HG03280 (cell line): ENCODE measurements around the gene FCN1.

ENCODE experiments used
- ATAC-seq: cut with Tn5 transposase; IDR thresholded peaks from one replicate; pipeline ENCODE4 v1.9.1; 2021; ENCODE audit warnings: mild to moderate bottlenecking, moderate library complexity; ENCODE audit not compliant: unreplicated experiment

Gene FCN1

DNA sequence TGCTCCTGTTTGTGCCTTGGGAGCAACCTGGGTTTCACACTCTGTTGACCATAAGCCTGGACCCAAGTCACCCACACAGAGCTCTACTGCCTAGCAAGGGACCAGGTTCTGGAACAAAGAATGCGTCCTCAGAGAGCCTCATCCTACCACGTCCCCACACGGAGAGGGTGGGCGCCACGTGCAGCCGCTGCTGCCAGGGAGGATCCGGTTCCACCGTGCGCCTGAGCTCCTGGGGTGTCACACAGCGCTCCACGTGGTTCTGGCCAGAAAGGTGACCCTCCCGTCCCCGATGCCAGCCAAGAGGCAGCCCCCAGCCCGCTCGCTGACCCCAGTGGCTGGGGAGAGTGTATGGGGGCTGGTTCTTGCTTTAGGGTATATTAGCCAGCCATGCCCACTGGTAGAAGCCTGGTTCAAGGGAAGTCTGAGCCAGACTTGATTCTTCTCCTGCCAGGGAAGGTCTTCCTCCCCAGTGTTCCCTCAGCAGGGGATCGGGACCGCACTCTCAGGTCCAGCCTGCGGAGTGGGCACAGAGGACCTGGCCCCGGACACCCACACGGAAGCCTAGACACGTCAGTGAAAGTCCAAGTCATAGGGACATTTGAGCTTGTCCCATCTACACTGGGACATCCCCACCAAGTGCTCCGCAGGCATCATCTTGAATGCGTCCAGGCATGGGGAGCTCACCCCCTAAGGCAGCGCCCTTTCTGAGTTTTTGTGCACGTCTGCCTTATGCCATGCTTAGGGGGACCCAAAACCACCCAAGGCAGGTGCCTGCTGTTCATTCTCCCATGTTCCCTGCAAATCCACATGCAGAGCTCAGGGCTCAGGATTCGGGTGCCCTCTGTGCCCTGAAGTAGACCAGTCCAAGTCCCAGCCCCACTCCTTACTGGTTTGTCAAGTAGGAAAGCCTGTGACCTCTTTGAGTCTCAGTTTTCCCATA lies 2.4 kb downstream of the FCN1 start:
- no peak for ATAC-seq

DNA sequence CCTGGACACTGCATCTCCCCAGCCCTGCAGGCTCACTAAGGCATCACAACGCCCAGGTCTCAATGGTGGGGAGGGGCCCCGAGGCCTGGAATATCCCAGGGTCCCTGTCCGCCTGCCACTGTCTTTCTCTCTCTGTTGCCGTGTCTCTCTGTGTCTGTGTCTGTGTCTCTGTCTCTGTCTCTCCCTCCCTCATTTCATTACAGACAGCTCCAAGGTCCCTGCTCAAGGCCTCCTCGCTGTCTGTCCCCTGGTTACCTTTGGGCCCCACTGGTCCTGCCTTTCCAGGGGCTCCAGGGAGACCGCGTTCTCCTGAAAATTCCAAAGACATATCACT lies 3.2 kb downstream of the FCN1 start:
- ATAC-seq = no peak

DNA sequence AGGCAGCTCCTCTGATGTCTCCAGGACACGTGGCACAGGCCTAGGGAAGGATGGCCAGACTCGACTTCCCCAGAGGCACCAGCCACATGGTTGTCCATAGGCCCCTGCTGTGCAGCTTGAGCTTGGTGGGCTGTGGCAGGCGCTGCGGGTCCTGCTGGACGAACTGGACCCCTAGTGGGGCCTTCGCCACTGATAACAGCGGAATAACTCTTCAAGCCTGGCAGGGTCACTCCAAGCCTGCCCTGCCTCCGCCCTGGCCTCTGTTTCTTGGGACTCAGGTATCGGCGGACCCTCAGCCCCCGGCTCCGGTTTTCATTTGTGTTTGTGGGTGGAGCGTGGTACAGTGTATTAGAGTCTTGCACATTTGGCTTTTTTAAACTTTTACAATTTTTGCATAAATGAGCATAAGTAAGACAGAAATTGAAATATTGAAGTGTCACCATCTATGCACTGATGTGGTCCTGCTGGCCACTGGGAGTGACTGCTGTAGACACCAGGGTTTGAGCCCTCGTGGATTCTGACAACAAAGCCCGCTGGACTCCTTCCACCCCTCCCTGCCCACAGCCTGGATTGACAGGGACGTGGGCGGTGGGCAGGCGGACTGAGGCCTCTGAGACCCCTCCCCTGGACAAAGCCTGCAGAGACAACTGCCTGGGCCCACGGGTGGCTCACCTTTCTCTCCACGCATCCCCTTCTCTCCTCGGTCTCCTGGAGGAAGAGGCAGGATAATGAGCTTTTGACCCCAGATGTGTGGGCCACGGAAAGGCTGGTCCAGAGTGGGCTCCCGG lies 3.8 kb downstream of the FCN1 start:
- no peak for ATAC-seq

DNA sequence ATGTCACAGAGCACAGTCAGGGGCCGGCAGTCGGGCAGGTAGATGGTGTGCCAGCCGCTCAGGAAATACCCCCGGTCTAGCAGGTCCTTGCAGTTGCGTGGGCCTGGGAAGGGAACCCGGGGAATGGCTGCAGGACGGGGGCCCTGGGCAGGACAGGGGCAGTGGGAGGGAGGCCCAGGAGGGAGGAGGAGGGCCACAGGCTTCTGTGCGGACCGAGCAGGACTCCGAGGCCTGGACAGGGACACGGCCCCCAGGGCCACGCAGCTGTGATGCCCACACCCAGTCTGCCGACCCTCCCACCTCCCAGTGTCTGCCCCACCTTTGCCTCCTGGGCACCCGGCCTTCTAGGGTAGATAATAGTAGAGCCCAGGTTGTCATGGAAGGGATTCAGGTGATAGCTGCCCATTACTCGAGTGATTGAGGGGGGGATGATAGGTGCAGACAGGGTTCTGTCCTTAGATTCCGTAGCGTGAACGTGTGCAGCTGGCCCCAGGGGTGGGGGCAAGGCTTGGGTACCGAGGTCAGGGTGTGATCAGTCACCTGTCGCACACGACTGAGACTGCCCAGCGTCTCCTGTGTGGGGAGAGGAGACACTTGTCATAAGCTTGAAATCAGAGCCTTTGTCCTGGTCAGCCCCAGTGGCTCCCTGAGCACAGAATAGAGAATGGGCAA lies 4.5 kb downstream of the FCN1 start:
- no peak for ATAC-seq

DNA sequence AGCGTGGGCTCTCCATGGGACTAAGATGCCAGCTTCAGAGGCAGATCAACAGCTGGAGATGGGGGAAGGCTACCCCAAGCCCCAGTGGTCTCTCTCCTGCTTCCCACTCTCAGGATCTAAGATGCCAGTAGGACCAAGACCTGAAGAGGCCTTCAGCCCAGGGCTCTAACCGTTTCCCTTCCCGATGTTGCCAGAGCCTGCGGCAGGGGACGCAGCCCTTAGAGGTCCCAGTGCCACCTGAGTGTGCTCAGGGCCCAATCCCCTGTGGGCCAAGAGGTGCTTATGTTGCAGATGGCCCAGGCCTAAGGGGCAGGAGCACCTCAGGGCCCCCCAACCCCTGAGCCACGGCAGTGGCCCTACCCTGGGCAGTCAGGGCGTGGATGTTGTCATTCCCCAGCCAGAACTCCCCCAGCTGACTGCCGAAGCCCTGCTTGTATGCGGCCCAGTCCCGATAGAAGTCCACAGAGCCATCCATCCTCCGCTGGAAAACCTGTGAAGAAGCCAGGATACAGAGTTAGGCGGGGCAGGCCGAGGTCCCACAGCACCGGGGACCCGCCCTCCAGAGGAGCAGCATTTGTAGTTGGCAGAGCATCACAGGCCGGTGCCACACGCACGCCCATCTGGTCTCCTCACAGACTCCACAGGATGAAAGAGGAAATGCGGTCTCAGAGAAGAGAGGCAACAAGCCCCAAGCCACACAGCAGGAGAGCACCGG lies 5.4 kb downstream of the FCN1 start:
- no peak for ATAC-seq

DNA sequence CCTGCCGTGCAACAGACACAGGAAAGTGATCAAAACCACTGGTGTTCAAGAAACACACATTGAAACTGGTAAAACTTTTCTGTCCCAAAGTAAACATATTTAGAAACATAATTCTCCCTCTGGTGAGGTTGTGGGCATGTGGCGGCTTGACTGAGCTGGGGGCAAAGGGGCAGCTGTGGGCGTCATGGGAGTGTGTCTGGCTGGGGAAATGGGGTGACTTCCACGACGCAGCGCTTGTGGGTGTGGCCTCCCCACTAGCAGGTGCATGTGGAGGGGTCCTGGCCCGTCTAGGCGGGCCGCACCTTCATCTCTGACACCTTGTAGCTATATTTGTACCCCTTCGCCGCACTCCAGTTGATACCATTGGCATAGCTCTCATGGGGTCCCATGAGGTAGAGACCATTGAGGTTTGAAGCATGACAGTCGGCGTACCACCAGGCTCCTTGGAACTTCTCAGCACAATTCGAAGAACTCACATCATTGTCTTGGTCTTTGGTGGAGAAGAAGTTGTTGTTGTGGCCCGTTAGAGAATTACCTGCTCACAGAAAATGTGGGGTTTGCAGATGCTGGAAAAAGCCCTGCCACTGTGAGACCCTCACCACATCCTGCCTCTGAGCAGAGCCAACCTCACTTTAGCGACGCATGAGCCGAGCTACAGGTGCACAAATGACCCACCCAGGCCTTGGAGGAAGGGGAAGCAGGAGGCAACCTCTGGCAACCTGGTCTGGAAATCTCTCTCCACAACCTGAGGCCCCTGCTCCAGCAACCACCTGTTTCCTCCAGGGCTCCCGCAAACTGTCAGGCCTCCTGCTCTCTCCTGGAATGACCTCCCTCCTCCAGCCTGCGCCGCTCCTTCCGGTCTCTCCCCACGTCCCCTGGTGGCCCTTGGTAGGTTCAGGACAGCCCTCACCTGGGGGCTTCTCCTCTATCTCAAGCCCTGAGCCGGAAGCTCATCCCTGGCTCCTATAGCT lies 7.9 kb downstream of the FCN1 start:
- ATAC-seq = no peak

DNA sequence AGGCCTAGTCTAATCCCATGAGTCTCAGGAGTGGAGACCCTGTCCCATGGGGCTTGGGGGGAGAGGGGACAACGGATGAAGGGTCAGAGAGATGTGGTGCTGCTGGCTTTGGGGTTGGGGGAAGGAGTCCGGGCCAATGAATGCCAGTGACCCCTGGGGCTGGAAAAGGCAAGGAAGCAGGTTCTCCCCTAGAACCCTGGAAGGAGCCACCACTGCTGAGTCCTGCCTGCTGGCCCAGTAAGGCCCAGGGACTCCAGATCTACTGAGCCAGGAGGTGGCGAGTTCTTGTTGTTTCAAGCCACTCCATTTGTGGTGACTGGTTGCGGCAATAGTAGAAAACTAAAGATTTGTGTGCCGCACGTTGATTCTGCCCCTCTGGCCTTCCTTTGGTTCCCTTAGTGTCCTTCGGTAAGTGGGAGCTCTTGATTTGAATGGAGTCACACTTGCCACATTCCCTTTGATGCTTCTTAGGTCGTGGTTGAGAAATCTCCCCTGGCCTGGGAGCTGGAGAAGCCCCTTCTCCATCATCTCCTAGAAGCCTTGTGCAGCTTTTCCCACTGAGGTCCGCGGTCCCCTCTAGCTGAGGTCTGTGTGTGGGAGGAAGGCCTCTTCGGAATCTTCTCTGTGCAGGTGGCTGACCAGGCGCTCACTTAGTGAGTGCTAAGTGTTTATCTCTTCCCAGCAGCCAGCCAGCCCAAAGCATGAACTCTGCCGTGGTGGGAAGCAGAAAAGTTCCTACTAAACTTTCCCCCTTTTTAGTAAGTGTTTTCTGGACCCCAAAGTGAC lies 9.0 kb downstream of the FCN1 start:
- ATAC-seq = no peak

DNA sequence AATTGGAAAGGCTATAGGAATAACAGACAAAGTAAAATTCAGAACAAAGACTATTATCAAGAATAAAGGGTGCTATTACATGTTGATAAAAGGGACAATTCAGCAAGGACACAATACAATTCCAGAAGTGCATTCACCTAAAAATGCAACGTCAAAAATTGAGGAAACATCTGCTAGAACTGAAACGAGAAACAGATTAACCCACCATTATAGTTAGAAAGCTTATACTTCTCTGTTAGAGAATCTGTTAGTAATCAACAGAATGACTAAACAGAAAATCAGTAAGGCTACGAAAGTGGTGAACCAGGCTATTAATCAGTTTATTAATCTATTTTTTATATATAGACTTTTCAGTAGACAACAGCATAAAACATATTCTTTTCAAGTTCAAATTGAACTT lies 14.8 kb downstream of the FCN1 start:
- no peak for ATAC-seq

DNA sequence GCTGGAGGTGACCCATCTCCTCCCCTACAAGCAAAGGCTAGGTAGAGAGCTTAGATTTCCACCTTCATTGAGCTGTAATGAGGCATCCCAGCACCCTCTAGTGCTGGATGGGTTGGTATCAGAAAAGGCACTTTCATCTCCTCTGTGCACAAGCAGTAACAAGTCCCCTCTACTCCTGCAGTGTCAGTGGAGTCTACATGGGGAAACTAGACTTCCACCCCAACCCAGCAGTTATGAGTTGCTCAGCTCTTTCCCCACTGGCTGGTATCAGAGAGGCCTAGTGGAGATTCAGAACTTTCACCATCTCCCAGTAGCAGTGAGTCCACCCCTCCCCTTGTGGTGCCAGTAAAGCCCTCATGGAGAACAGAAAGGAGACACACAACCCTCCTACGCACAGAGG lies 17.9 kb downstream of the FCN1 start:
- no peak for ATAC-seq

DNA sequence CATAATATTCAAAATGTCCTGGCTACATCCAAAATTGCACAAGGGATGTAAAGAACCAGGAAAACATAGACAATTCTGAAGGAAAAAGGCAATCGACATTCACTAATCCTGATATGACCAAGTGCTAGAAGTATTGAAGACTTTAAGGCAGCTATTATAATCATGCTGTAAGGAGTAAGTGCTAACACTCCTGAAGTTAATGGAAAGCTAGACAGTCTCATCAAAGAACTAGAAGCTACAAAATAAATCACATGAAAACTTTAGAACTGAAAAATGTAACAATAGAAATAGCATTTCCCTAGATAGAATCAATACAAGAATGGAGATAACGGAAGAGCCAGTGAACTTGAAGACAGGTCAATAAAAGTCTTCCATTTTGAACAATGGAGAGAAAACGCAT lies 18.5 kb downstream of the FCN1 start:
- ATAC-seq = no peak

DNA sequence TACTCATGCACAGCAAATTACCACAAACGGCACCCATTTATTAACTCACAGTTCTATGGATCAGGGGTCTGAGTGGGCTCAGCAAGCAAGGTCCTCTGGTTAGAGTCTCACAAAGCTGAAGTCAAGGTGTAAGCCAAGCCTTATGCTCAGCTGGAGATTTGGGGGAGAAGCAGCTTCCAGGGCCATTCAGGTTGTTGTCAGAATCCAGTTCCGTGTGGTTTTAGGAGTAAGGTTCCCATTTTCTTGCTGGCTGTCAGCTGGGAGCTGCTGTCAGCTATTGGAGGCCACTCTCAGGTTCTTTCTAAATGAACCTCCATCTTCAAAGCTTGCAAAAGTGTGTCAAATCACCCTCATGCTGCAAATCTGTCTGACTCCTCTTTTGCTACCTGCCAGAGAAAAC lies 19.4 kb downstream of the FCN1 start:
- ATAC-seq = no peak

DNA sequence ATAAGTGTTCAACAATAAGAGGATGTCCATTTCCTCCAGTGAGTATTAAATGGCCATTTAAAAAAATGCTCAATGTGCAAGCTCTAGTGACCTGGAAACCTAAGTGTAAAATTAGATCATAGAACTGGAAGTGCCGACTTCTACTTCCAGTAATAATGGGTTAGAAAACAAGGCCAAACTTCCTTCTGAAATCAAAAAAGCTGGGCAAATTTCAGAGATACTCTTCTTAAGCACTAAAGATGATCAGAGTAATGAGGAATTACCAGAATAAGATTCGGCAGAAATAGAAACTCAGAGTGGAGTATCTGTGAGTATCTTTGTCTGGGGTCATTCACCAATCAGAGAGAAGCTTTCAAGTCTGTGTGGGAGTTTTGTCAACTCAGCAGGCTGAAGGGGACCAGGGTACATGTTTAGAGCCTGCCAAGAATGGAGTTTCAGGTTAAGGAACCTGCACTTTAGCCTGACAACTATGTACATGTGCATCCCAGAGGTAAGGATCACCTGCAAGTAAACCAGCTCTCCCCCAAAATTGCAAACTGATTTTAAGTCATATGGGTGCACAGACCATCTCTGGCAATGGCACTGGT lies 20.0 kb downstream of the FCN1 start:
- no peak for ATAC-seq

DNA sequence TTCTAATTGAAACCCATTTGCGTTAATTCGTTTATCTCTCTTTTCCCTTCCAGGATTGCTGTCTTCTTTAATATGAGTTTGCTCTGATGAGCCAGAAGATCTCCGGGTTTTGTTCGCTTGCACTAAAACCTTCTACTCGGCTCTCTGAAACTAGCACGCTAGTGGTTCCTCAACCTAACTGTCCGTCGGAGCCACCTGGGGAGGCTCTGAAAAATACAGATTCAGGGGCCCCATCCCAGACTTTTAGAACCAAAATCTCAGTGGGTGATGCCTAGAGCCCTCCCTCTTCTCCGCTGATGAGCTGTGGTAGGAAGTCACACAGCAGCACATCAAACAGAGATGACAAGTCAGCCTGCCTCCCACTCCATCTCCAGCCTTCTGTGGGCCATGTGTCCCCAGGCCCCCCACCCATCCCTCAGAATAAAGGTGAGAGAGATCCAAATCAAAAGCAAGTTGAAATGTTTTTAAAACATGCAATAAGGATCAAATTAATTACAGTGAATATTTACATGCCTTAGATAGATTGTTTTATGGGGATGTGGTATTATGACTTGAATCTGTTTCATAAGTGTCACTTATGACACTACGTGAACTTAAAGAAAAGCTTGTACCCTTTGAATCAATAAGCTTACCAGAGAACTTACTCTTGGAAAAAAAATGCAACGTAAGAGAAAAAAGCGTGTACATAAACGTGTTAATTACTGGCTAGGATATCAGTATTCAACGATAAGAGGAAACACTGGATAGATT lies 20.7 kb downstream of the FCN1 start:
- no peak for ATAC-seq

DNA sequence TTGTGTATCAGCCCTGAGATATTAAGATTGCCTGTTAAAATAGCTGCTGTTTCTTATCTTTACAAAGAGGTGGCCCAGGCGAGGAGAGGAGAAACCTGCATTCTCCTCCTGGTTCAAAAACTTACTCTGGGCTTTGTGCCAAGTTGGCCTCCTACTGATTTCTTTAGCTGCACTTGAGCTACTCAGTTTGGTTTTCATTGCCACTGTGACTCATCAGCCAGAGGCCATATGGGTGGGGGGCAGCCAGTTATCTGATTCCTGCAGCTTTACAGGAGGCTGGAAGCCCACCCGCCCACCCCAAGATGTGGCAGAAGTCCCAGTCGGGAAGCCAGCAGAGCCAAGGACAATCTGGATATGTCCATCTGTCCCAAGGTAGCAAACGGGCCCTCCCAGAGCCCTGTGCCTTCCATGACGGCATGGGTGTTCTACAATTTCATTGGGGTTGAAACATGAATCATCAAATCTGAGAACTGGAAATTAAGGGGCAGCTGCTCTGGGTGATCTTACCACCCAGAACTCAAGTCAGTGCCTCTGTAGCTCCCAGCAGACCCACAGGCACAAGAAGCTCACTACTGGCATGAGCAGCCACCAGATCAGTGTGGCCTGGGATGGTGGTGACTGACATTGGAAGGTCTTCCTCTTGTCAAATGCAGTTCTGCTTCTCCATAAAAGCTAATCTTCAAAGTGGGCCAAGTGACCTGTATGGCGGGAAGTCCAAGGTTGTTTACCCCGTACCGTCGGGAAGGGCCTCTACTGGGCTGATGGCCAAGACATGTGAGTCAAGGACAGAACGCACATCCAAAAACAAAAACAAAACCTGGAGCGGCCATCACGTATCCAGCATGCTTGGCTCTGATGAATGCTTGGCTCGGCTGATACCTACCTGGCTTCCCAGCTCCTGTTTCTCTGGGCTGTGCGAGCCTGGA lies 21.5 kb downstream of the FCN1 start:
- ATAC-seq = no peak

DNA sequence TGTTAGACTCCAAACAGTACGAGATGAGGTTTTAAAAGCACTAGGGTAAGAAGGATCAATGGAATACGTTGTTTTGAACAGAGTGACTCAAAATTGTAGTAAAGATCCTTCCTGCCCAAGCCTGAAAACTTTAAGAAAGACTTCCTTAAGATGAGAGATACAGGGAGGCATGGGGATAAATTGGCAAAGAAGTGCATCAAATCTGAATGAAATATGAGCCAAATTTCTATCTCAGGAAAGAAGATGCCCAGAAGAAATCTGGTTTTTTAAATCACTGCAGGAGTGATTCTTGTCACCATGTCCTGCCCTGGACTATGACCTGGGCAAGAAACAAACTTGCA lies 22.2 kb downstream of the FCN1 start:
- ATAC-seq = no peak

DNA sequence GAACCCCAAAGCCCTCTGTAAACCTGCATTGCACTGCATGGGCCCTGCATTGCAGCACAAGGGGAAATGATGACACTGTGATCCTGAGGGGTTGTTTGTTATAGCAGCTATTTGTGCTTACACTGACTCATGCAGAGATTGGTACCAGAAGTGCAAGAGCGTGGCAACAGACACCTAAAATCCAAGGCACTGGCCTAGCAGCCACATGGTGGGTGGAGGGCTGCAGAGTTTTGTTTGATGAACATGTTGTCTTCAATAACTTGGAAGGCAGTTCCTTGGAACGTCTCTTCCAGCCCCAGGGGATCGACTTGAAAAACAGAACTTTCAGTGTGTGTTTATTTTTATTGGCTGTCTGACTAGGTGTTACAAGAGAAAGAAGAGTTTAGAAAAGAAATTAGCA lies 22.6 kb downstream of the FCN1 start:
- ATAC-seq = no peak
